ENCODE results near the gene RALGAPB.

DNA sequence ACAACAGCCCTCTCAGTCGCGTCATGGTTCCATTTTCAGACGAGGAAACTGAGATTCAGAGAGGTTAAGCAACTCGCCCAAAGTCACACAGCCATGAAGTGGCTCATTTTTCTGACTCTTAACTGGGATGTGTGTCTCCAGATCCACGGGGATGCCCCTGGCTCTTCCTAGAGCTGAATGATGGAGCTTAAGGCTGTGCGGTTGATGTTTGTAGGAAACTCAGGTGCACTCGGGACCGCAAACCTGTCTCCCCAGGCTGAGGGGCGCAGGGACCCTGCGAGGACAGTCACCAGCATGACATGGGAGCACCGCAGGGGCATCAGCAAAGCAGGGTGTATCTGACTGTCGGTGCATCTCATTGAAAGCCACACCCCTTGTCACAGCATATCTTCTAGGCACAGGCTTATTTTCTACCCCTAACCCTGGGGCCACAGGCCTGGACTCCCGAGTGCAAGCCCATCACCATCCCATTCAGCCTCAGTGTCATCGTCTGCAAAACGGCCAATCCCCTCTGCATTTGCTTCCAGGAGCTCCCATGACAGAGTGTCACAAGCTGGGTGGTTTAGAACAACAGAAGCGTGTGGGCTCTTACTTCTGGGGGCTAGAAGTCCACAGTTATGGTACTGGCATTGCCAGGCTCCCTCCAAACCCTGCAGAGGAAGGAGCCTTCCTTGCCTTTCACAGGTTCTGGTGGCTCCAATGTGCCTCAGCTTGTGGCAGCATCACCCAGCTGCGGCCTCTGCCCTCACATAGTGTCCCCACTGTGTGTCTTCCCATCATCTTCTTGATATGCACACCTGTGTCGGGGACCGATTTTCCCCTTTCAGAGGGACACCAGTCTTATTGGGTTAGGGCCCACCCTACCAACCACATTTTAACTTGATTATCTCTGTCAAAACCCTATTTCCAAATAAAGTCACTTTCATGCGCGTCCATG lies 119.1 kb downstream of the RALGAPB start:
- TF ChIP-seq, protein P1, sequence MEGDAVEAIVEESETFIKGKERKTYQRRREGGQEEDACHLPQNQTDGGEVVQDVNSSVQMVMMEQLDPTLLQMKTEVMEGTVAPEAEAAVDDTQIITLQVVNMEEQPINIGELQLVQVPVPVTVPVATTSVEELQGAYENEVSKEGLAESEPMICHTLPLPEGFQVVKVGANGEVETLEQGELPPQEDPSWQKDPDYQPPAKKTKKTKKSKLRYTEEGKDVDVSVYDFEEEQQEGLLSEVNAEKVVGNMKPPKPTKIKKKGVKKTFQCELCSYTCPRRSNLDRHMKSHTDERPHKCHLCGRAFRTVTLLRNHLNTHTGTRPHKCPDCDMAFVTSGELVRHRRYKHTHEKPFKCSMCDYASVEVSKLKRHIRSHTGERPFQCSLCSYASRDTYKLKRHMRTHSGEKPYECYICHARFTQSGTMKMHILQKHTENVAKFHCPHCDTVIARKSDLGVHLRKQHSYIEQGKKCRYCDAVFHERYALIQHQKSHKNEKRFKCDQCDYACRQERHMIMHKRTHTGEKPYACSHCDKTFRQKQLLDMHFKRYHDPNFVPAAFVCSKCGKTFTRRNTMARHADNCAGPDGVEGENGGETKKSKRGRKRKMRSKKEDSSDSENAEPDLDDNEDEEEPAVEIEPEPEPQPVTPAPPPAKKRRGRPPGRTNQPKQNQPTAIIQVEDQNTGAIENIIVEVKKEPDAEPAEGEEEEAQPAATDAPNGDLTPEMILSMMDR (optimal IDR thresholded peaks at IDR 0.05 in 1 of 3, IDR thresholded peaks at IDR 0.05 in 1 of 3, conservative IDR thresholded peaks at IDR 0.05 in 1 of 3; ENCODE audit: extremely low read depth in 1 of 3, insufficient read depth in 2 of 3, low read length in 3 of 3): no peak
- TF ChIP-seq EZH2 (IDR thresholded peaks at IDR 0.05; ENCODE audit: low read length): no peak

Data from keratinocyte (primary cell).